Stimulated activated CD4-positive, alpha-beta T cell treated with anti-CD3 and anti-CD28 coated beads, TNF-alpha, amount 100 ng/mL, for 4 hours (primary cell): Measurements from ENCODE around the gene PRKCZ.
A peak's percentile ranks its signal among the peaks of the same experiment; 100 is the strongest.
"Not testable (repeated sequence)": the region's sequence is repeated elsewhere in the genome, so short reads cannot be mapped to it uniquely, and the experiment has no call there.

Experiments used
- DNase-seq, 3 experiments: peaks; one replicate each; pipeline ENCODE4 v3.0.0-alpha.2; 2020; ENCODE audit warnings: low read depth in 3 of 3

Gene PRKCZ

DNA sequence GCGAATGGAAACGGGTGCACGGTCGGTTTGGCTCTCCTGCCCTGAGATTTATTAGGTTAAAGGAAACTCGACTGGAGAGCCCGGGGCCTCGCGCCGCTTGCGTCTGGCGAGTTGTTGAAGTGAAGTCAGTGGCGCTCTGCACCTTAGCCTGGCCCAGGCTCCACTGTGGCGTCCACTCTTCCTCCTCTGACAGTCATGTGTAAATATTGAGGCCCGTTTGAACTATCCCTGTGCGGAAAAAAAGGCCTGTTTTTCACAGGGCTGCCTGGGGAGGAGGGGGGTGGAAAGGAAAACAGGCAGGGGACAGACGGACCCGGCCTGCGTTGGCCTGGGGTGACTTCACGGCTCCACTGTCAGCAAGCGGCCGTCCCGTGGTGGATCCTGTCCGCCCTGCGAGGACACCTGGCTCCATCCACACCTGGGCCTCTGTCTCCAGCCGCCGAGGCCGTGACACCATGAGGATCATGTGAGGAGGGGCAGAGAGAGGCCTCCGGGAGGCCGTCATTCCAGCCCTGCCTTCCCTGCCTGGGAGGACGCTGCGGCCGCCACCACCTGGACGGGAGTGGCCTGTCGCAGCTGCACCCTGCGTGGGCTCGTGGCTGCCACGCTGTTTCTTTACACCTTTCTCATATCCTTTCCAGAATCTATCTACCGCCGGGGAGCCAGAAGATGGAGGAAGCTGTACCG, 84.6 kb downstream of the PRKCZ start:
- no peak for DNase-seq

DNA sequence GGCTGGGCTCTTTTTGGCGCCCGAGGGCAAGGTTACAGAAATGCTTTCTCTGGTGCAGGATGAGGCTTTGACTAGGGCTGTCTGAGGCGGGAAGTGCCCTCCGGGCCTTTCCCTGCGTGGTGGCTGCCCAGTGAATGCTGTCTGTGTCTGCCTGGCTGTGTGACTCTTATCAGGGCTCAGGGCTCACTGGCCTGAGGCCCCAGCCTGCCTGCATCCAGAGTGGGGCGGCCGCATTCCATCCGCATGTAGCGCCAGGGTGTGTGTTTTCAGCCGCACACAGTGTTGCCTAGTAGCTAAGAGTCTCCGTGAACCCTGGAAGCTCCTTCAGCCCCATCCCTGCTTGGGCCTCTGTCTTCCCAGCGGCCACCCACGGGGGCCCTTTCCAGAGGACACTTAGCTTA, 85.2 kb downstream of the PRKCZ start:
- no peak for DNase-seq

- DNase-seq: no peak
Measured at GRCh38 chr1:2135941-2136340, 85.7 kb downstream of the PRKCZ start.

- no peak for DNase-seq
Measured at GRCh38 chr1:2136386-2137235, 86.4 kb downstream of the PRKCZ start.

GRCh38 chr1:2137257-2138121, 87.3 kb downstream of the PRKCZ start:
- DNase-seq: no peak

DNA sequence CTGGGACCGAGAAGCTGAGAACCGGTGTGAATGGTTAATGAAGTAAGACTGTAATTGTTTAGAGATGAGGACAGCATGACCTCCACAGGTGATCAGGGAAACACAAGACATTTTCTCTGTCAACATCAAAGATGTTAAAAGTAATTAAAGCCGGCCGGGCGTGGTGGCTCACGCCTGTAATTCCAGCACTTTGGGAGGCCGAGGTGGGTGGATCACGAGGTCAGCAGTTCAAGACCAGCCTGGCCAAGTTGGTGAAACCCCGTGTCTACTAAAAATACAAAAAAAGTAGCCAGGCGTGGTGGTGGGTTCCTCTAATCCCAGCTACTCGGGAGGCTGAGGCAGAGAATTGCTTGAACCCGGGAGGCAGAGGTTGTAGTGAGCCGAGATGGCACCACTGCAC, 88.9 kb downstream of the PRKCZ start:
- not testable (repeated sequence) for DNase-seq

GRCh38 chr1:2141025-2141424, 90.8 kb downstream of the PRKCZ start:
- no peak for DNase-seq

GRCh38 chr1:2143814-2144500, 93.7 kb downstream of the PRKCZ start:
- DNase-seq: no peak

GRCh38 chr1:2144501-2145090, 94.4 kb downstream of the PRKCZ start:
- no peak for DNase-seq

- DNase-seq: no peak
Measured at GRCh38 chr1:2145946-2146835, 96.0 kb downstream of the PRKCZ start.

DNA sequence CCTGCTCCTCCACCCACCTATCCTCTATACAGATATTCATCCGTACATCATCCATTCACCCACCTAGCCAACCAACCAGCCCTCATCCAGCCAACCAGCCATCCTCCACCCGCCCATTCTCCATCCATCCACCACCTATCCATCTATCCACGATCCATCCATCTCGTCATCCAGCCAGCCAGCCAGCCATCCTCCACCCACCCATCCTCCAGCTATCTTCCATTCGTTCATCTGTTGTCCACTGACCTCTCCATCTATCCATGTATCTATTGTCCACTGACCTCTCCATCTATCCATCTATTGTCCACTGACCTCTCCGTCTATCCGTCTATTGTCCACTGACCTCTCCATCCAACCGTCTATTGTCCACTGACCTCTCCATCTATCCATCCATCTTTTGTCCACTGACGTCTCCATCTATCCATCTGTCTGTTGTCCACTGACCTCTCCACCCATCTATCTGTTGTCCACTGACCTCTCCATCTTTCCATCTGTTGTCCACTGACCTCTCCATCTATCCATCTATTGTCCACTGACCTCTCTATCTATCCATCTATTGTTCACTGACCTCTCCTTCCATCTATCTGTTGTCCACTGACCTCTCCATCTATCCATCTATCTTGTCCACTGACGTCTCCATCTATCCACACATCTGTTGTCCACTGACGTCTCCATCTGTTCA, 96.8 kb downstream of the PRKCZ start:
- DNase-seq: no peak

- DNase-seq: not testable (repeated sequence)
Measured at GRCh38 chr1:2147869-2148268, 97.7 kb downstream of the PRKCZ start.

DNA sequence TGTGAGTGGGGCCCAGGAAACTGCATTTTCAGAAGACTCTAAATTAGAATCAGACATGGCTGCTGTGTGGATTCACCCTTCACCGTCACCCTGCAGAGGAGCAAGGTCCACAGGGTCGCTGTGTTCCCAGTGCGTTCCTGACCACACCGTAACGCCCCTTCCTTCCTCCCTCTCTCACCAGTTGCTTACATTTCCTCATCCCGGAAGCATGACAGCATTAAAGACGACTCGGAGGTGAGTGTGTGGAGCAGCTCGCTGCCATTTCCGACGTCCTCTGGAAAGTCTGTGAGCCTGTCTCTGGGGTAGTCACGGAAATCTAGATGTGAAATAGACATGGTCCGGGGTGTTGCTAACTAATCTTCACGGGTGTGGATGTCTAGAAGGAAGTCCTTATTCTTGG, 98.5 kb downstream of the PRKCZ start:
- peak in 1 of 3 experiments; percentile 23 for DNase-seq

- DNase-seq: no peak
Measured at GRCh38 chr1:2150801-2151200, 100.6 kb downstream of the PRKCZ start.

GRCh38 chr1:2151252-2151651, 101.0 kb downstream of the PRKCZ start:
- no peak for DNase-seq

- no peak for DNase-seq
Measured at GRCh38 chr1:2151911-2152310, 101.7 kb downstream of the PRKCZ start.

GRCh38 chr1:2152954-2153353, 102.7 kb downstream of the PRKCZ start:
- no peak for DNase-seq

DNA sequence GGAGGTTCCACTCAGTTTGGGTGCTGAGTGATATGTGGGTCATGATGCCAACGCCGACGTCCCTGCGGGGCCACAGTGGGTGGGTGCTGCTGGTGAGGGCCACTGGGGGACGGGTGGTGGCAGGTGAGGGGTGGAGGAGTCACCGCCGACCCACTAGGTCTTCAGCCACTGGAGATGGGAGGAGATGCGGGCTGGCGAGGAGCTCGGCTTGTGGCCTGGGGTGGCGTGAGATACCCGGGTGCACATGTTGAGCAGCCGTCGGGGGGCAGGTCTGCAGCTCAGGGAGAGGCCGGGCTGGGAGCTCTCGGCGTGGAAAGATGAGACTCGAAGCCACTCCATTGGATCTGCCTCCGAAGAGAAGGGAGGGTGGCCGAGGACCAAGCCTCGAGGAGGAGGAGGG, 103.8 kb downstream of the PRKCZ start:
- no peak for DNase-seq

DNA sequence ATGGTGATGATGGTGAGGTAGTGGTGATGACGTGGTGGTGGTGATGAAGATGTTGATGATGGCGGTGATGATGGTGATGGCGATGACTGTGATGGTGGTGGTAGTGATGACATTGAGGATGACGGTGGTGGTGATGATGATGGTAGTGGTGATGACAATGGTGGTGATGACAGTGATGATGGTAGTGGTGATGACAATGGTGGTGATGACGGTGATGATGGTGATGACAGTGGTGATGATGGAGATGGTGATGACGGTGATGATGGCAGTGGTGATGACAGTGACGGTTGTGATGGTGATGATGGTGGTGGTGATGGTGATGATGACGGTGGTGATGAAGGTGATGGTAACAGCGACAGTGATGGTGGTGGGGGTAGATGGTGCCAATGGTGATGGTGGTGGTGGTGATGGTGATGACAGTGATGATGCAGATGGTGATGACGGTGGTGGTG, 105.0 kb downstream of the PRKCZ start:
- no peak for DNase-seq

GRCh38 chr1:2155788-2156187, 105.6 kb downstream of the PRKCZ start:
- DNase-seq: no peak
